HepG2 (cell line): ENCODE results near the gene CCT6A. TPM values are rescaled to one million over a fixed set of nuclear protein-coding genes. Genes with fewer than 3 reads are reported as not detected.

Source experiments
- CHCHD3 ChIP-seq: sonication (generic); formaldehyde crosslinking; IDR thresholded peaks from 2 replicates; pipeline ENCODE4 v1.8.0; 2022; ENCODE audit warnings: mild to moderate bottlenecking, missing genetic modification reagents, moderate library complexity
- MEIS1 ChIP-seq: sonication (generic); formaldehyde crosslinking; IDR thresholded peaks from 2 replicates; pipeline ENCODE4 v1.9.0; 2021; ENCODE audit warnings: mild to moderate bottlenecking, missing genetic modification reagents, moderate library complexity, borderline replicate concordance
- U2AF2 ChIP-seq: fragments of 200-400 bp; formaldehyde crosslinking; IDR thresholded peaks from 2 replicates; pipeline ENCODE4 v1.6.1; 2017; ENCODE audit warnings: low read depth, mild to moderate bottlenecking, low read length
- ZNF17 ChIP-seq: sonication (generic); formaldehyde crosslinking; IDR thresholded peaks from 2 replicates; pipeline ENCODE4 v1.5.0; 2020; ENCODE audit warnings: mild to moderate bottlenecking, missing genetic modification reagents
- ZNF292 ChIP-seq: sonication (generic); formaldehyde crosslinking; IDR thresholded peaks from 2 replicates; pipeline ENCODE4 v1.8.1; 2022; ENCODE audit warnings: mild to moderate bottlenecking, low read depth, missing genetic modification reagents, borderline replicate concordance
- ZNF510 ChIP-seq: sonication (generic); formaldehyde crosslinking; IDR thresholded peaks from 2 replicates; pipeline ENCODE4 v1.4.0; 2020; ENCODE audit warnings: low read depth, mild to moderate bottlenecking, missing genetic modification reagents
- ZNF589 ChIP-seq: sonication (generic); formaldehyde crosslinking; conservative IDR thresholded peaks from 2 replicates; pipeline ENCODE4 v1.8.0; 2022; ENCODE audit warnings: mild to moderate bottlenecking, moderate library complexity, missing genetic modification reagents
- ZNF672 ChIP-seq: sonication (generic); formaldehyde crosslinking; IDR thresholded peaks from 2 replicates; pipeline ENCODE4 v1.8.1; 2022; ENCODE audit warnings: missing genetic modification reagents
- ZNF724P ChIP-seq: sonication (generic); formaldehyde crosslinking; IDR thresholded peaks from 2 replicates; pipeline ENCODE4 v1.8.0; 2022; ENCODE audit warnings: missing genetic modification reagents, borderline replicate concordance
- ZNF850 ChIP-seq: sonication (generic); formaldehyde crosslinking; conservative IDR thresholded peaks from 2 replicates; pipeline ENCODE4 v1.9.0; 2021; ENCODE audit warnings: mild to moderate bottlenecking, missing genetic modification reagents
- ZNF879 ChIP-seq: sonication (generic); formaldehyde crosslinking; IDR thresholded peaks from 2 replicates; pipeline ENCODE4 v1.8.1; 2023; ENCODE audit warnings: missing genetic modification reagents
- polyA plus RNA-seq, 8 experiments: library from polyadenylated mRNA; depleted of rRNA in 3 of 8; stranded (reverse) in 7 of 8; unstranded in 1 of 8; fragments of >200 nt; fragmentation: Illumina TruSeq in 4 of 8; extraction: Trizol in 4 of 8; gene quantifications; 2 replicates each; pipeline versions ENCODE4 v1.2.1 to v1.2.3, GENCODE V29; 2011 to 2016; ENCODE audit warnings: low read depth in 4 of 8, missing spikeins in 1 of 8, mixed read lengths in 1 of 8; ENCODE audit not compliant: insufficient read depth in 1 of 8
- total RNA-seq, 5 experiments: library from RNA; depleted of rRNA; stranded (reverse); fragments of >200 nt; fragmentation: Illumina TruSeq; extraction: Trizol; gene quantifications; 2 replicates each; pipeline ENCODE4 v1.2.3, GENCODE V29; 2016; ENCODE audit warnings: low read depth in 1 of 5
- TF ChIP-seq, protein P1 (sequence below): sonication (generic); formaldehyde crosslinking; IDR thresholded peaks from 2 replicates; pipeline ENCODE4 v1.5.0; 2020; ENCODE audit warnings: missing genetic modification reagents
- TF ChIP-seq, protein P2 (sequence below): sonication (generic); formaldehyde crosslinking; IDR thresholded peaks from 2 replicates; pipeline ENCODE4 v1.4.0; 2020; ENCODE audit warnings: mild to moderate bottlenecking, missing genetic modification reagents
- TF ChIP-seq, protein P3 (sequence below): sonication (generic); formaldehyde crosslinking; IDR thresholded peaks from 2 replicates; pipeline ENCODE4 v1.5.0; 2020; ENCODE audit warnings: mild to moderate bottlenecking, missing genetic modification reagents, borderline replicate concordance
- TF ChIP-seq, protein P4 (sequence below): sonication (generic); formaldehyde crosslinking; IDR thresholded peaks from 2 replicates; pipeline ENCODE4 v1.8.0; 2022; ENCODE audit warnings: mild to moderate bottlenecking, missing genetic modification reagents, borderline replicate concordance
- TF ChIP-seq, protein P5 (sequence below): sonication (generic); formaldehyde crosslinking; IDR thresholded peaks from 2 replicates; pipeline ENCODE4 v1.4.0; 2020; ENCODE audit warnings: mild to moderate bottlenecking, missing genetic modification reagents, borderline replicate concordance

The CCT6A gene
- total and polyA plus RNA-seq, 2 of the 13 experiments (the other 11 are each of a cell fraction or from before 2014, with no cell fraction given): 219 to 292 TPM

DNA sequence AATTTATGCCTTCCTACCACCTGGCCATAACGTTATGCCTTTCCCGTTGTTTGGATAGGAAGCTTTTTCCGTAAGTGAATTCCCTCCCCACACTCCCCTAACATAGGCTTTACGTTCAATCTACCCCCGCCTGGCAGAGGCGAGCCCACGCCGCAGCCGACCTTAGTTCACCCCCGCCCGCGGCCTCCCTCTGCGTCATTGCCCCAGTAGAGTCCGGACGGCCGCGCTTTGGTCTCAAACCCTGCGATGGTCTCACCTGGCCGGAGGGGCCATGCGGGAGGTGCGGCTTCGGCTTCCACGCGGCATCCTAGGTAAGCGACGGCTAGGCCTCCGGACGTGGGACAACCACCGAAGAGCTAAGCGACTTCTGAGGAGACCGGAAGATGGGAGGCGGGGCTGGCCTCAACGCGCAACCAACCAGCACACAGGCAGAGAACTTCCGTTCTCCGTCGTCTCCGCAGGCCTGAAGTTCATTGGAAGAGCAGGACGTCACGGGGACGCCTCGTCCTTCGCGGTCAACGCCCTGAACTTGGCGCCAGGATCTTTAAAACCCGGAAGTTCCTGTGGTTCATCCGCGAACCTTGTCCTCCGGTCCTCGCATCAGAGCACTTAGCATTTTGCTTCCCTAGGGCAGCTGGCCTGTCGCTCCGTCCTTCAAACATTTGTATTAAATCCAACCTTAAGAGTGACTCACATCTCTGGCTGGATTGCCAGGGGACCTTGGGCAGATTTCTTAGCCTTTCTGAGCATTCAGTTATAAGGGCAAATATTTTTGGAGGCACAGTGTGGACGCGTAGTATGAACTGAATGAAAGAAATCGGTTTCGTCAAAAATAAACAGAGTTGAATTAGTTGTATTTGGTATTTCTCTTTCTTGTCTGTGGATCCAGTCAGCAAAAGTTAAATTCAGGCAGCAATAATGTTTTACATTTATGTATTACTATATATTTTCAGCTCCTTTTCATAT is 54.8 kb downstream of the CCT6A start, which contains the start of gene CHCHD2 (continued):
- TF ChIP-seq, protein P1, sequence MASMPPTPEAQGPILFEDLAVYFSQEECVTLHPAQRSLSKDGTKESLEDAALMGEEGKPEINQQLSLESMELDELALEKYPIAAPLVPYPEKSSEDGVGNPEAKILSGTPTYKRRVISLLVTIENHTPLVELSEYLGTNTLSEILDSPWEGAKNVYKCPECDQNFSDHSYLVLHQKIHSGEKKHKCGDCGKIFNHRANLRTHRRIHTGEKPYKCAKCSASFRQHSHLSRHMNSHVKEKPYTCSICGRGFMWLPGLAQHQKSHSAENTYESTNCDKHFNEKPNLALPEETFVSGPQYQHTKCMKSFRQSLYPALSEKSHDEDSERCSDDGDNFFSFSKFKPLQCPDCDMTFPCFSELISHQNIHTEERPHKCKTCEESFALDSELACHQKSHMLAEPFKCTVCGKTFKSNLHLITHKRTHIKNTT: no peak
- peak; percentile 80; the same call in 1 of the 2 replicates for TF ChIP-seq ZNF879
- no peak for TF ChIP-seq ZNF724P (CRISPR knock-in tag)
- TF ChIP-seq ZNF850 (CRISPR knock-in tag): no peak
- TF ChIP-seq, protein P2, sequence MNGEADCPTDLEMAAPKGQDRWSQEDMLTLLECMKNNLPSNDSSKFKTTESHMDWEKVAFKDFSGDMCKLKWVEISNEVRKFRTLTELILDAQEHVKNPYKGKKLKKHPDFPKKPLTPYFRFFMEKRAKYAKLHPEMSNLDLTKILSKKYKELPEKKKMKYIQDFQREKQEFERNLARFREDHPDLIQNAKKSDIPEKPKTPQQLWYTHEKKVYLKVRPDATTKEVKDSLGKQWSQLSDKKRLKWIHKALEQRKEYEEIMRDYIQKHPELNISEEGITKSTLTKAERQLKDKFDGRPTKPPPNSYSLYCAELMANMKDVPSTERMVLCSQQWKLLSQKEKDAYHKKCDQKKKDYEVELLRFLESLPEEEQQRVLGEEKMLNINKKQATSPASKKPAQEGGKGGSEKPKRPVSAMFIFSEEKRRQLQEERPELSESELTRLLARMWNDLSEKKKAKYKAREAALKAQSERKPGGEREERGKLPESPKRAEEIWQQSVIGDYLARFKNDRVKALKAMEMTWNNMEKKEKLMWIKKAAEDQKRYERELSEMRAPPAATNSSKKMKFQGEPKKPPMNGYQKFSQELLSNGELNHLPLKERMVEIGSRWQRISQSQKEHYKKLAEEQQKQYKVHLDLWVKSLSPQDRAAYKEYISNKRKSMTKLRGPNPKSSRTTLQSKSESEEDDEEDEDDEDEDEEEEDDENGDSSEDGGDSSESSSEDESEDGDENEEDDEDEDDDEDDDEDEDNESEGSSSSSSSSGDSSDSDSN (CRISPR knock-in tag): peak; percentile 81
- no peak for TF ChIP-seq U2AF2
- peak; percentile 60; the same call in 1 of the 2 replicates for TF ChIP-seq MEIS1 (CRISPR knock-in tag)
- TF ChIP-seq, protein P3, sequence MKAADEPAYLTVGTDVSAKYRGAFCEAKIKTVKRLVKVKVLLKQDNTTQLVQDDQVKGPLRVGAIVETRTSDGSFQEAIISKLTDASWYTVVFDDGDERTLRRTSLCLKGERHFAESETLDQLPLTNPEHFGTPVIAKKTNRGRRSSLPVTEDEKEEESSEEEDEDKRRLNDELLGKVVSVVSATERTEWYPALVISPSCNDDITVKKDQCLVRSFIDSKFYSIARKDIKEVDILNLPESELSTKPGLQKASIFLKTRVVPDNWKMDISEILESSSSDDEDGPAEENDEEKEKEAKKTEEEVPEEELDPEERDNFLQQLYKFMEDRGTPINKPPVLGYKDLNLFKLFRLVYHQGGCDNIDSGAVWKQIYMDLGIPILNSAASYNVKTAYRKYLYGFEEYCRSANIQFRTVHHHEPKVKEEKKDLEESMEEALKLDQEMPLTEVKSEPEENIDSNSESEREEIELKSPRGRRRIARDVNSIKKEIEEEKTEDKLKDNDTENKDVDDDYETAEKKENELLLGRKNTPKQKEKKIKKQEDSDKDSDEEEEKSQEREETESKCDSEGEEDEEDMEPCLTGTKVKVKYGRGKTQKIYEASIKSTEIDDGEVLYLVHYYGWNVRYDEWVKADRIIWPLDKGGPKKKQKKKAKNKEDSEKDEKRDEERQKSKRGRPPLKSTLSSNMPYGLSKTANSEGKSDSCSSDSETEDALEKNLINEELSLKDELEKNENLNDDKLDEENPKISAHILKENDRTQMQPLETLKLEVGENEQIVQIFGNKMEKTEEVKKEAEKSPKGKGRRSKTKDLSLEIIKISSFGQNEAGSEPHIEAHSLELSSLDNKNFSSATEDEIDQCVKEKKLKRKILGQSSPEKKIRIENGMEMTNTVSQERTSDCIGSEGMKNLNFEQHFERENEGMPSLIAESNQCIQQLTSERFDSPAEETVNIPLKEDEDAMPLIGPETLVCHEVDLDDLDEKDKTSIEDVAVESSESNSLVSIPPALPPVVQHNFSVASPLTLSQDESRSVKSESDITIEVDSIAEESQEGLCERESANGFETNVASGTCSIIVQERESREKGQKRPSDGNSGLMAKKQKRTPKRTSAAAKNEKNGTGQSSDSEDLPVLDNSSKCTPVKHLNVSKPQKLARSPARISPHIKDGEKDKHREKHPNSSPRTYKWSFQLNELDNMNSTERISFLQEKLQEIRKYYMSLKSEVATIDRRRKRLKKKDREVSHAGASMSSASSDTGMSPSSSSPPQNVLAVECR (CRISPR knock-in tag): peak; percentile 91; the same call in 1 of the 2 replicates
- TF ChIP-seq ZNF672 (CRISPR knock-in tag): no peak
- no peak for TF ChIP-seq CHCHD3 (CRISPR knock-in tag)
- TF ChIP-seq, protein P4, sequence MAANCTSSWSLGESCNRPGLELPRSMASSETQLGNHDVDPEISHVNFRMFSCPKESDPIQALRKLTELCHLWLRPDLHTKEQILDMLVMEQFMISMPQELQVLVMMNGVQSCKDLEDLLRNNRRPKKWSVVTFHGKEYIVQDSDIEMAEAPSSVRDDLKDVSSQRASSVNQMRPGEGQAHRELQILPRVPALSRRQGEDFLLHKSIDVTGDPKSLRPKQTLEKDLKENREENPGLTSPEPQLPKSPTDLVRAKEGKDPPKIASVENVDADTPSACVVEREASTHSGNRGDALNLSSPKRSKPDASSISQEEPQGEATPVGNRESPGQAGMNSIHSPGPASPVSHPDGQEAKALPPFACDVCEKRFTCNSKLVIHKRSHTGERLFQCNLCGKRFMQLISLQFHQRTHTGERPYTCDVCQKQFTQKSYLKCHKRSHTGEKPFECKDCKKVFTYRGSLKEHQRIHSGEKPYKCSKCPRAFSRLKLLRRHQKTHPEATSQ (CRISPR knock-in tag): peak; percentile 52; the same call in 1 of the 2 replicates
- TF ChIP-seq, protein P5, sequence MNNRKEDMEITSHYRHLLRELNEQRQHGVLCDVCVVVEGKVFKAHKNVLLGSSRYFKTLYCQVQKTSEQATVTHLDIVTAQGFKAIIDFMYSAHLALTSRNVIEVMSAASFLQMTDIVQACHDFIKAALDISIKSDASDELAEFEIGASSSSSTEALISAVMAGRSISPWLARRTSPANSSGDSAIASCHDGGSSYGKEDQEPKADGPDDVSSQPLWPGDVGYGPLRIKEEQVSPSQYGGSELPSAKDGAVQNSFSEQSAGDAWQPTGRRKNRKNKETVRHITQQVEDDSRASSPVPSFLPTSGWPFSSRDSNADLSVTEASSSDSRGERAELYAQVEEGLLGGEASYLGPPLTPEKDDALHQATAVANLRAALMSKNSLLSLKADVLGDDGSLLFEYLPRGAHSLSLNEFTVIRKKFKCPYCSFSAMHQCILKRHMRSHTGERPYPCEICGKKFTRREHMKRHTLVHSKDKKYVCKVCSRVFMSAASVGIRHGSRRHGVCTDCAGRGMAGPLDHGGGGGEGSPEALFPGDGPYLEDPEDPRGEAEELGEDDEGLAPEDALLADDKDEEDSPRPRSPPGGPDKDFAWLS (CRISPR knock-in tag): no peak
- TF ChIP-seq ZNF17 (CRISPR knock-in tag): no peak
- peak; percentile 80; the same call in 1 of the 2 replicates for TF ChIP-seq ZNF589 (CRISPR knock-in tag)
- no peak for TF ChIP-seq ZNF292
- no peak for TF ChIP-seq ZNF510 (CRISPR knock-in tag)
